Brain microvascular endothelial cell (primary cell): ENCODE measurements around the gene E2F8.

Experiments
- DNase-seq: peaks from one replicate; pipeline ENCODE4 v3.0.0-alpha.2; 2020
- H3K27ac ChIP-seq: fragments of 250-450 bp; sonication (Bioruptor Pico); 2 replicates; pipeline ENCODE4 v1.5.1; 2020; ENCODE audit warnings: mild to moderate bottlenecking, moderate library complexity
- H3K27me3 ChIP-seq: fragments of 250-450 bp; sonication (Bioruptor Pico); replicated peaks from 2 replicates; pipeline ENCODE4 v1.5.1; 2020; ENCODE audit warnings: mild to moderate bottlenecking
- H3K36me3 ChIP-seq: fragments of 250-450 bp; sonication (Bioruptor Pico); replicated peaks from 2 replicates; pipeline ENCODE4 v1.5.1; 2020; ENCODE audit warnings: mild to moderate bottlenecking
- H3K4me3 ChIP-seq: 2 replicates; pipeline ENCODE4 v1.5.1; 2011; ENCODE audit warnings: low read depth, mild to moderate bottlenecking, control low read depth, low read length, moderate library complexity
- in situ Hi-C: cut with HindIII; loops from 2 replicates; pipeline ENCODE4 v1.10.0; 2017; ENCODE audit warnings: low sequenced_read_pairs, low pct_ligation_motif_present
- TF ChIP-seq, protein P1 (sequence below): IDR thresholded peaks from 2 replicates; pipeline ENCODE4 v1.5.1; 2011; ENCODE audit warnings: low read depth, mild to moderate bottlenecking, moderate library complexity, low read length, control low read depth, inconsistent platforms; ENCODE audit errors: missing control alignments

E2F8 gene, protein sequence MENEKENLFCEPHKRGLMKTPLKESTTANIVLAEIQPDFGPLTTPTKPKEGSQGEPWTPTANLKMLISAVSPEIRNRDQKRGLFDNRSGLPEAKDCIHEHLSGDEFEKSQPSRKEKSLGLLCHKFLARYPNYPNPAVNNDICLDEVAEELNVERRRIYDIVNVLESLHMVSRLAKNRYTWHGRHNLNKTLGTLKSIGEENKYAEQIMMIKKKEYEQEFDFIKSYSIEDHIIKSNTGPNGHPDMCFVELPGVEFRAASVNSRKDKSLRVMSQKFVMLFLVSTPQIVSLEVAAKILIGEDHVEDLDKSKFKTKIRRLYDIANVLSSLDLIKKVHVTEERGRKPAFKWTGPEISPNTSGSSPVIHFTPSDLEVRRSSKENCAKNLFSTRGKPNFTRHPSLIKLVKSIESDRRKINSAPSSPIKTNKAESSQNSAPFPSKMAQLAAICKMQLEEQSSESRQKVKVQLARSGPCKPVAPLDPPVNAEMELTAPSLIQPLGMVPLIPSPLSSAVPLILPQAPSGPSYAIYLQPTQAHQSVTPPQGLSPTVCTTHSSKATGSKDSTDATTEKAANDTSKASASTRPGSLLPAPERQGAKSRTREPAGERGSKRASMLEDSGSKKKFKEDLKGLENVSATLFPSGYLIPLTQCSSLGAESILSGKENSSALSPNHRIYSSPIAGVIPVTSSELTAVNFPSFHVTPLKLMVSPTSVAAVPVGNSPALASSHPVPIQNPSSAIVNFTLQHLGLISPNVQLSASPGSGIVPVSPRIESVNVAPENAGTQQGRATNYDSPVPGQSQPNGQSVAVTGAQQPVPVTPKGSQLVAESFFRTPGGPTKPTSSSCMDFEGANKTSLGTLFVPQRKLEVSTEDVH

DNA sequence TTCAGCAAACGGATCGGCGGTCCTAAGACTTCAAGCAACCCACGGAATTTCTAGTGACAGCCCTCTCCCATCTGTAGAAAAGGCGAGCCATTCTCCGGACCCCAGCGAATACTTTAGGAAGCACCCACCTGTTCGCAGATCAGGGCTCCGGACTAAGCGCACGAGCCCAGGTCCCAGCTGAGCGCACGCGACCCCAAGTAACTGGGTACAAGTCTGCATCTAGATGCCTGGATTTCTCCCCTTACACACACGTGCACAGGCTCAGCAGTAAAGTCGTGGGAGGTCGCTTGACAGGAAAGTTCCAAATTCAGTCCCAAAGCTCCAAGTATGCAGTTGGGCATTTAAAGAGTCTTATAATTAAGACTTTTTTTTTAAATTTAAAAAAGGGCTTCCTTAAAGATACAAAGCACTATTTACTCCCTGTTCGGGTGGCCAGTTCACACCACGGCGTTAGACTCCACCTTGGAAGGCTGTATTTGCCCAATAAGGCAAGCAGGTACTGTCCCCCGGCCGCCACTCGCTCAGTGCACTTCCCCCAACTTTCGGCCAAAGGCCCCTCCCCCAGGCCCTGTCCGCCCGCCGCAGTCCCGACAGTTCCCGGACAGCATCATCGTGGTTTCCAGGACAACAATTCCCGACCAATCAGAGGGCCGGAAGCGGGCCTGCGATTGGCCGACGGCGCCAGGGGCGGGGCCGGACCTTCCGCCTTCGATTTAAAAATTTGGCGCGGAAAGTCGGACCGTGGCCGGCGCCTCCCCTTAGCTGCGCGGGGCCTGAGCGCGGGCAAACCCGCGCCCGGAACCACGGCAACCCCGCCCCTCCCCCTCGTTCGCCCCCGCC is at the start of gene E2F8:
TSS of gene E2F8 (minus strand) at position 526 of the 840 bp plus-strand sequence. CDS start 824 bp downstream, outside the sequence.
- DNase-seq: peak; percentile 91
- H3K36me3 ChIP-seq: no peaks in the 10 kb centered on the region
- H3K27ac ChIP-seq: no peak within 1 kb of the TSS
- peaks cover 20% of the 10 kb centered on the region for H3K27me3 ChIP-seq
- in situ Hi-C loops: no loop called here
- peak within 1 kb of the TSS; percentile 77 for H3K4me3 ChIP-seq
- TF ChIP-seq, protein P1, sequence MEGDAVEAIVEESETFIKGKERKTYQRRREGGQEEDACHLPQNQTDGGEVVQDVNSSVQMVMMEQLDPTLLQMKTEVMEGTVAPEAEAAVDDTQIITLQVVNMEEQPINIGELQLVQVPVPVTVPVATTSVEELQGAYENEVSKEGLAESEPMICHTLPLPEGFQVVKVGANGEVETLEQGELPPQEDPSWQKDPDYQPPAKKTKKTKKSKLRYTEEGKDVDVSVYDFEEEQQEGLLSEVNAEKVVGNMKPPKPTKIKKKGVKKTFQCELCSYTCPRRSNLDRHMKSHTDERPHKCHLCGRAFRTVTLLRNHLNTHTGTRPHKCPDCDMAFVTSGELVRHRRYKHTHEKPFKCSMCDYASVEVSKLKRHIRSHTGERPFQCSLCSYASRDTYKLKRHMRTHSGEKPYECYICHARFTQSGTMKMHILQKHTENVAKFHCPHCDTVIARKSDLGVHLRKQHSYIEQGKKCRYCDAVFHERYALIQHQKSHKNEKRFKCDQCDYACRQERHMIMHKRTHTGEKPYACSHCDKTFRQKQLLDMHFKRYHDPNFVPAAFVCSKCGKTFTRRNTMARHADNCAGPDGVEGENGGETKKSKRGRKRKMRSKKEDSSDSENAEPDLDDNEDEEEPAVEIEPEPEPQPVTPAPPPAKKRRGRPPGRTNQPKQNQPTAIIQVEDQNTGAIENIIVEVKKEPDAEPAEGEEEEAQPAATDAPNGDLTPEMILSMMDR: no peak

DNA sequence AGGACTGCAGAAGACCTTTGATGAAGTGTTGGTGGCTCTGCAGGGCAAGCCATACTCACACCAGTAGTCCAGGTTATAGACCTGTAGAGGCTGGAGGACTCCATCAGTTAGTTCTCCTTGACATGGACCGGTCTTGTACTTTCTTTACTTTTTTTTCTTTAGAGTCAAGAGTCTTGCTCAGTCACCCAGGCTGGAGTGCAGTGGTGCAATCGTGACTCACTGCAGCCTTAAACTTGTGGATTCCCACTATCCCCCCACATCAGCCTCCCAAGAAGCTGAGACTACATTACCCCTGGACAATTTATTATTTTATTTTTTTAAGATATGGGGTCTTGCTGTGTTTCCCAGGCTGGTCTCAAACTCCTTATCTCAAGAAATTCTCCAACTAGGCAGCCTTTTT is 49.6 kb upstream of the E2F8 start:
- in situ Hi-C loops: no loop called here
- TF ChIP-seq, protein P1: no peak
- H3K27me3 ChIP-seq: no peaks in the 10 kb centered on the region
- no peak for DNase-seq
- no peaks in the 10 kb centered on the region for H3K36me3 ChIP-seq
- no peak overlapping the region for H3K27ac ChIP-seq
- no peak overlapping the region for H3K4me3 ChIP-seq

DNA sequence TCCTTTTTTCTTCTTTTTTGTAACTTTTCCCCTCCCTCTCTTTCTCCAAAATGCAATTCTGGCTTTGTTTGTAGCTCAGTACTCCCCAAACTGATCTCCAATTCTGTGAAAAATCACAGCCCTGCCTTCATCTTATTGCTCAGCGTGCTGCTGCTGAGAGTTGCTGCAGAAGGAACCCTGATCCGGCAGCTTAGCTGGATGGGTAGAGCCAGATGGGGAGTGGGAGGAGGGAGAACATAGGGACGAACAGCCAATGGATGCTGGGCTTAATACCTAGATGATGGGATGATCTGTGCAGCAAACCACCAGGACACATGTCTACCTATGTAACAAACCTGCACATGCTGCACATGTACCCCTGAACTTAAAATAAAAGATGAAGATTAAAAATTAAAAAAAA is 47.5 kb upstream of the E2F8 start:
- no peaks in the 10 kb centered on the region for H3K27me3 ChIP-seq
- H3K4me3 ChIP-seq: no peak overlapping the region
- H3K36me3 ChIP-seq: no peaks in the 10 kb centered on the region
- H3K27ac ChIP-seq: no peak overlapping the region
- DNase-seq: no peak
- in situ Hi-C loops: no loop called here
- TF ChIP-seq, protein P1: no peak

DNA sequence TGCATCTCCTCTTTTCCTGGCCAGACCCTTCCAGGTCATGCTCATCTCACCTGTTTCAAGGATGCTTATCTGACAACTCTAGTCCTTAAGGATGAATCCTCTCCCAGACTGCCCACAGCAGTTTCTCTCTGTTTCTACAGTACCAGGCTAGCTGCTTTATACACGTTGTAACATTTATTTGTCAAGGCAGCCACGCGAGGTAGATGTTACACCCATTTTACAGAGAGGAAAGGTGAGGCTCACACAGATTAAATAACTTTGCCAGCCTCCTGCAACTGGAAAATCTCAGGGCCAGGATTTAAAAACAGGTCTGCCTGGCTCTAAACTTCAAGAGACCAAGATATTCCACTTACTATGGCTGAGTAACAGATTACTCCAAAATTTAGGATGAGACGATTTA is 45.7 kb upstream of the E2F8 start:
- H3K4me3 ChIP-seq: no peak overlapping the region
- no peak for DNase-seq
- TF ChIP-seq, protein P1: no peak
- H3K36me3 ChIP-seq: no peaks in the 10 kb centered on the region
- no peaks in the 10 kb centered on the region for H3K27me3 ChIP-seq
- in situ Hi-C loops: no loop called here
- H3K27ac ChIP-seq: no peak overlapping the region

DNA sequence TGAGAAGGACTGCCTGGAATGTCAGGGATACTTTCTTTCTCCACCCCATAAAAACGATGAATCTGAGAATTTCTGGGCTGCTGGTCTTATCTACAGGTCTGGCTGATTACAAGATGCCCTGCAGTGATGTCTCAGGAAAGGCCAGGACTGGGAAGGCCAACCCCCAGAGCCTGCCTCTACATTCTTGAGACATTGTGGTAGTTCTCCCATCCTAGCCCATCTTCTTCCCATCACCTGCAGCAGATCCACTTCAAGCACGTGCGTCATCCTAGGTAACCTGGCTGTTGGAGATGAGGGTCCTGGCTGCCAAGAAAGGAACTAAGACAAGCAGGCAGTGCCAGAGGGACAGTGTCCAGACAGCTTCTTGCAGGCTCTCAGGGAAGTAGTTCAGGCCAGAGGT is 44.1 kb upstream of the E2F8 start:
- H3K36me3 ChIP-seq: no peaks in the 10 kb centered on the region
- no peak for DNase-seq
- H3K4me3 ChIP-seq: no peak overlapping the region
- no peaks in the 10 kb centered on the region for H3K27me3 ChIP-seq
- TF ChIP-seq, protein P1: no peak
- in situ Hi-C loops: no loop called here
- no peak overlapping the region for H3K27ac ChIP-seq
